OCI-LY3 (cell line): ENCODE results near the gene LOXHD1.

Source experiments
- H2AFZ ChIP-seq: fragments of 200-600, 300-600 bp; shearing (Covaris generic); 2 replicates; pipeline ENCODE4 v1.6.0; 2014; ENCODE audit warnings: antibody characterized with exemption, low read depth, low read length
- H3K27ac ChIP-seq: fragments of 200-600, 300-600 bp; sonication (generic); 2 replicates; pipeline ENCODE4 v1.5.1; 2014; ENCODE audit warnings: mild to moderate bottlenecking, low read length, moderate library complexity, mixed read lengths
- H3K27me3 ChIP-seq: fragments of 200-600, 300-600 bp; sonication (generic); 2 replicates; pipeline ENCODE4 v1.6.1; 2014; ENCODE audit warnings: low read depth, low read length, mixed read lengths
- H3K36me3 ChIP-seq: fragments of 200-600, 300-600 bp; sonication (generic); replicated peaks from 2 replicates; pipeline ENCODE3; 2014; ENCODE audit warnings: low read depth, low read length, mixed read lengths
- H3K4me1 ChIP-seq: fragments of 300-600, 200-600 bp; sonication (generic); 2 replicates; pipeline ENCODE4 v1.6.1; 2014; ENCODE audit warnings: low read length, mixed read lengths
- H3K4me2 ChIP-seq: fragments of 200-600, 300-600 bp; sonication (generic); 2 replicates; pipeline ENCODE4 v1.6.1; 2014; ENCODE audit warnings: low read length, mixed read lengths
- H3K4me3 ChIP-seq: fragments of 300-600, 200-600 bp; sonication (generic); 2 replicates; pipeline ENCODE4 v1.5.1; 2014; ENCODE audit warnings: antibody characterized with exemption, mild to moderate bottlenecking, low read length, moderate library complexity
- H3K79me2 ChIP-seq: fragments of 300-600, 200-600 bp; shearing (Covaris generic); 2 replicates; pipeline ENCODE4 v1.6.1; 2014; ENCODE audit warnings: mild to moderate bottlenecking, low read length, mixed read lengths
- H3K9ac ChIP-seq: fragments of 300-600, 200-600 bp; shearing (Covaris generic); 2 replicates; pipeline ENCODE4 v1.6.0; 2014; ENCODE audit warnings: mild to moderate bottlenecking, low read length, moderate library complexity
- H3K9me3 ChIP-seq: fragments of 200-600, 300-600 bp; shearing (Covaris generic); 2 replicates; pipeline ENCODE4 v1.6.1; 2014; ENCODE audit warnings: low read length, mixed read lengths; ENCODE audit not compliant: insufficient read depth
- H4K20me1 ChIP-seq: fragments of 200-600, 300-600 bp; sonication (generic); 2 replicates; pipeline ENCODE4 v1.6.1; 2016; ENCODE audit warnings: low read length, mixed read lengths; ENCODE audit not compliant: insufficient read depth
- CTCF ChIP-seq: fragments of 200-600, 300-600 bp; sonication (generic); IDR thresholded peaks from 2 replicates; pipeline ENCODE4 v1.5.1; 2014; ENCODE audit warnings: antibody characterized with exemption, low read length, low read depth
- EZH2phosphoT487 ChIP-seq: fragments of 200-600 bp; shearing (Covaris generic); IDR thresholded peaks from 2 replicates; pipeline ENCODE4 v1.6.1; 2018; ENCODE audit warnings: antibody characterized with exemption, mixed run types, low read depth

The LOXHD1 gene

DNA sequence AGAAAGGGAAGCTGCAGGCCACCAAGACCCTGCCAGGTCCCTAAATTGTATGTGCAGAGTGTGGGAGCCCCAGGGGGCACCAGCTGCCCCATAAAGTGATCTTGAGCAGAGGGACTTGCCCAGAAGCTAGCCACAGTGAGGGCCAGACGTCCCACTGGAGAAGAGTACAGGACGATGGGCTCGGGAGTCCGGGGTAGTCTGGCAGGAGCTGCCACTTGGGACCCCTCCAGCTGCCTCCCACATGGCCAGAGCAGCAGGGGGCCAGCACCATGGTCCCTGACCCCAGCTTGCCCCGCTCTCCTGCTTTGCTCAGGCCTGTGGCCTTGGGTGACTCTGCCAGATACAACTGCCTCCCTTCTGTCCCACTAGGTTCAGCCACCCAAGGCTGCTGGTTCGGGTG is 11.7 kb upstream of the LOXHD1 start:
- TF ChIP-seq EZH2phosphoT487, result no peak
- no peak for TF ChIP-seq CTCF
- H3K4me1 ChIP-seq, result no peaks in the 10 kb centered on the region
- H3K4me3 ChIP-seq, result no peak overlapping the region
- no peak overlapping the region for H3K27ac ChIP-seq
- H4K20me1 ChIP-seq, result no peaks in the 10 kb centered on the region
- H3K79me2 ChIP-seq, result no peaks in the 10 kb centered on the region
- H3K9me3 ChIP-seq, result no peaks in the 10 kb centered on the region
- peaks cover 47% of the 10 kb centered on the region for H3K27me3 ChIP-seq
- no peaks in the 10 kb centered on the region for H3K36me3 ChIP-seq
- H3K9ac ChIP-seq, result no peak overlapping the region
- no peak overlapping the region for H2AFZ ChIP-seq
- no peak overlapping the region for H3K4me2 ChIP-seq

DNA sequence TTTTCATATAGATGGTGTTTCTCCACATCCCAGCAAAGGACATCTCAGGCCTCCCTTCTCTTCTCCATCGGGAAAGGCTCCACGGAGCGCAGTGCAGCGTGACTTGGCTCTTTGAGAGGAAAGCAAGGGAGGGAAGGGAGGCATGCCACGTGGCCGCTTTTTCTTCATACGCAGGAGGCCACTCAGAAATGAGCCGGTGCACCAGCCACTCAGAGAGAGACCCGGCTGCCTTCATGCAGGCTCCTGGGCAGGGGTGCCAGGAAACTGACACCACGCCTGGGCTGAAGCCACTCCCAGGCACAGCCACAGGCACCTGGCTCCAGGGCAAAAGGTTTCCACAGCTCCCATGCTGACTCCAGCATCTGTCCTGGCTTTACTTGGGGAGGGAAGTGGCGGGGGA is 11.1 kb upstream of the LOXHD1 start:
- Histone ChIP-seq H3K9ac (no peak overlapping the region), H3K79me2 (no peaks in the 10 kb centered on the region), H2AFZ (no peak overlapping the region), H3K27ac (no peak overlapping the region), H3K4me1 (no peaks in the 10 kb centered on the region), H3K9me3 (no peaks in the 10 kb centered on the region), H3K4me3 (no peak overlapping the region), H4K20me1 (no peaks in the 10 kb centered on the region), H3K4me2 (no peak overlapping the region), H3K36me3 (no peaks in the 10 kb centered on the region), H3K27me3 (peaks cover 46% of the 10 kb centered on the region)
- TF ChIP-seq CTCF, result no peak
- TF ChIP-seq EZH2phosphoT487, result no peak

- Histone ChIP-seq H3K9ac (no peak overlapping the region), H4K20me1 (no peaks in the 10 kb centered on the region), H3K27ac (no peak overlapping the region), H3K4me1 (no peaks in the 10 kb centered on the region), H3K4me2 (no peak overlapping the region), H3K79me2 (no peaks in the 10 kb centered on the region), H3K36me3 (no peaks in the 10 kb centered on the region), H3K4me3 (no peak overlapping the region), H3K9me3 (no peaks in the 10 kb centered on the region), H2AFZ (no peak overlapping the region), H3K27me3 (peaks cover 45% of the 10 kb centered on the region)
- TF ChIP-seq EZH2phosphoT487 (no peak), CTCF (no peak)
Measured at GRCh38 chr18:46663539-46663938, 6.5 kb upstream of the LOXHD1 start.

GRCh38 chr18:46660957-46661749 is 4.1 kb upstream of the LOXHD1 start:
- H3K4me1 ChIP-seq, result no peaks in the 10 kb centered on the region
- no peaks in the 10 kb centered on the region for H3K9me3 ChIP-seq
- H3K27ac ChIP-seq, result no peak overlapping the region
- H4K20me1 ChIP-seq, result no peaks in the 10 kb centered on the region
- H3K9ac ChIP-seq, result no peak overlapping the region
- no peak overlapping the region for H2AFZ ChIP-seq
- no peak overlapping the region for H3K4me2 ChIP-seq
- no peaks in the 10 kb centered on the region for H3K79me2 ChIP-seq
- no peaks in the 10 kb centered on the region for H3K36me3 ChIP-seq
- no peak overlapping the region for H3K4me3 ChIP-seq
- no peak for TF ChIP-seq CTCF
- TF ChIP-seq EZH2phosphoT487, result no peak
- H3K27me3 ChIP-seq, result peaks cover 29% of the 10 kb centered on the region
